ENCODE results near the gene ABCA5. TPM values are rescaled to one million over a fixed set of nuclear protein-coding genes. Genes with fewer than 3 reads are reported as not detected.

ABCA5 gene
- total RNA-seq, 1 experiment from 2014 or later: 4.5 TPM

DNA sequence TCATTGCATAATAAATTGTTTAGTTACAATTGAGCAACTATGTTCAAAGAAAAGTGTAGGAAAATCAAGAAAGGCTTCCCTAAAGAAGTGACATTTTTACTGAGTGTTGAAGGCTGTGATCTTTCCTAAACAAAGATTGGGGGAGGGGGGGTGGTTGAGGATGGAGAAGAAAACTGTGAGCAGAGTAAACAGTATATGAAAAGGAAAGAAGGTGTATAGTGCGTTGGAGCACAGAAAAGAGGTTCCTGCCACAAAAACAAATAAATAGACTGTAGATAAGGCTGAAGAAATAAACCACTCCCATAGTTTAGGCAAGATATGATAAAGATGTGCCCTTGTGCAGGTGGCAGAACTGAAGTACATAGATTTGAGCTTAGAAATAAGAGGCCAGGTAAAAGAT is 106.8 kb downstream of the ABCA5 start:
- no peak overlapping the region for H2AFZ ChIP-seq (ENCODE audit: low read length)
- DNase-seq: no peak
- no peak overlapping the region for H3K27ac ChIP-seq (ENCODE audit: insufficient read length, low read depth, low read length)
- no peak overlapping the region for H3K4ac ChIP-seq (ENCODE audit: low read depth, low read length)
- H3K79me2 ChIP-seq (ENCODE audit: insufficient read depth, low read length): no peaks in the 10 kb centered on the region
- H2BK12ac ChIP-seq (ENCODE audit: insufficient read length, low read depth, low read length): no peak overlapping the region
- no peak overlapping the region for H2AK5ac ChIP-seq (ENCODE audit: insufficient read length, low read length)
- H3K23ac ChIP-seq (ENCODE audit: insufficient read length, low read depth, low read length): no peak overlapping the region
- no peaks in the 10 kb centered on the region for H3K27me3 Mint-ChIP-seq (ENCODE audit: low read depth)
- no peak overlapping the region for H3K27ac Mint-ChIP-seq
- H4K5ac ChIP-seq (ENCODE audit: insufficient read length, low read depth, low read length): no peak overlapping the region
- no peak overlapping the region for H3K18ac ChIP-seq (ENCODE audit: insufficient read length, low read depth, low read length)
- H4K8ac ChIP-seq (replicated peaks; ENCODE audit: insufficient read length, low read depth, low read length): no peak overlapping the region
- no peaks in the 10 kb centered on the region for H4K20me1 ChIP-seq (ENCODE audit: control insufficient read depth, insufficient read depth, insufficient read length)
- H4K91ac ChIP-seq (ENCODE audit: insufficient read length, low read depth, low read length): no peak overlapping the region
- H2BK15ac ChIP-seq (ENCODE audit: low read depth, low read length): no peak overlapping the region
- WGBS (ENCODE audit: extremely low coverage, insufficient read length, low lambda C conversion rate): no CpG with 5 or more reads among the region's 1 CpG
- no peak overlapping the region for H3K56ac ChIP-seq (ENCODE audit: insufficient read length, low read depth, low read length)
- H3K4me3 Mint-ChIP-seq: no peak overlapping the region
- no peaks in the 10 kb centered on the region for H3K27me3 ChIP-seq (ENCODE audit: insufficient read depth, low read length)
- H2BK5ac ChIP-seq (ENCODE audit: insufficient read length, low read length): no peak overlapping the region
- H3K4me1 ChIP-seq (ENCODE audit: insufficient read depth, low read length): no peaks in the 10 kb centered on the region
- TF ChIP-seq, protein P1, sequence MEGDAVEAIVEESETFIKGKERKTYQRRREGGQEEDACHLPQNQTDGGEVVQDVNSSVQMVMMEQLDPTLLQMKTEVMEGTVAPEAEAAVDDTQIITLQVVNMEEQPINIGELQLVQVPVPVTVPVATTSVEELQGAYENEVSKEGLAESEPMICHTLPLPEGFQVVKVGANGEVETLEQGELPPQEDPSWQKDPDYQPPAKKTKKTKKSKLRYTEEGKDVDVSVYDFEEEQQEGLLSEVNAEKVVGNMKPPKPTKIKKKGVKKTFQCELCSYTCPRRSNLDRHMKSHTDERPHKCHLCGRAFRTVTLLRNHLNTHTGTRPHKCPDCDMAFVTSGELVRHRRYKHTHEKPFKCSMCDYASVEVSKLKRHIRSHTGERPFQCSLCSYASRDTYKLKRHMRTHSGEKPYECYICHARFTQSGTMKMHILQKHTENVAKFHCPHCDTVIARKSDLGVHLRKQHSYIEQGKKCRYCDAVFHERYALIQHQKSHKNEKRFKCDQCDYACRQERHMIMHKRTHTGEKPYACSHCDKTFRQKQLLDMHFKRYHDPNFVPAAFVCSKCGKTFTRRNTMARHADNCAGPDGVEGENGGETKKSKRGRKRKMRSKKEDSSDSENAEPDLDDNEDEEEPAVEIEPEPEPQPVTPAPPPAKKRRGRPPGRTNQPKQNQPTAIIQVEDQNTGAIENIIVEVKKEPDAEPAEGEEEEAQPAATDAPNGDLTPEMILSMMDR (conservative IDR thresholded peaks at IDR 0.05): no peak
- no peak overlapping the region for H3T11ph ChIP-seq (ENCODE audit: low read length)
- no peak overlapping the region for H3K4me2 ChIP-seq (ENCODE audit: insufficient read depth, insufficient read length, low read length)
- H3K9me3 ChIP-seq (ENCODE audit: control insufficient read depth, low read depth, low read length): no peaks in the 10 kb centered on the region
- no peak overlapping the region for H2BK20ac ChIP-seq (ENCODE audit: low read depth, low read length, poor library complexity, severe bottlenecking)
- no peak overlapping the region for H3K9ac ChIP-seq (ENCODE audit: extremely low read depth, insufficient read length, low read length)
- no peaks in the 10 kb centered on the region for H3K79me1 ChIP-seq (ENCODE audit: insufficient read depth, low read depth, low read length, poor library complexity, severe bottlenecking)
- H3K14ac ChIP-seq (ENCODE audit: insufficient read depth, low read length): no peak overlapping the region
- H3K36me3 Mint-ChIP-seq (ENCODE audit: insufficient read depth in 1 of 3, low read depth in 3 of 3): no peaks in the 10 kb centered on the region
- no peaks in the 10 kb centered on the region for H3K9me3 Mint-ChIP-seq
- H3K4me1 Mint-ChIP-seq: no peaks in the 10 kb centered on the region
- H2BK120ac ChIP-seq (ENCODE audit: low read depth, low read length, poor library complexity, severe bottlenecking): no peak overlapping the region
- H3K23me2 ChIP-seq (ENCODE audit: insufficient read length, low read depth, low read length, poor library complexity, severe bottlenecking): no peaks in the 10 kb centered on the region

All from H9 (cell line).